GM12801 (cell line): ENCODE results near the gene TNK2.

Experiments
- CTCF ChIP-seq: IDR thresholded peaks from one replicate; pipeline ENCODE4 v1.5.1; 2011; ENCODE audit warnings: control low read depth; ENCODE audit not compliant: insufficient read length; ENCODE audit errors: extremely low read depth

TNK2 gene

GRCh38 chr3:195891431-195892104, 16.8 kb downstream of the TNK2 start:
- no peak for TF ChIP-seq CTCF

- no peak for TF ChIP-seq CTCF
Measured at GRCh38 chr3:195889870-195890295, 18.5 kb downstream of the TNK2 start.

- no peak for TF ChIP-seq CTCF
Measured at GRCh38 chr3:195888981-195889869, 19.1 kb downstream of the TNK2 start.

- no peak for TF ChIP-seq CTCF
Measured at GRCh38 chr3:195888311-195888761, 20.0 kb downstream of the TNK2 start.

GRCh38 chr3:195887670-195888069, 20.7 kb downstream of the TNK2 start:
- TF ChIP-seq CTCF: no peak

- no peak for TF ChIP-seq CTCF
Measured at GRCh38 chr3:195886181-195887141, 21.9 kb downstream of the TNK2 start.
